ENCODE results near the gene KIF24.
"Not testable (repeated sequence)": the region's sequence is repeated elsewhere in the genome, so short reads cannot be mapped to it uniquely, and the experiment has no call there.

Gene KIF24, protein sequence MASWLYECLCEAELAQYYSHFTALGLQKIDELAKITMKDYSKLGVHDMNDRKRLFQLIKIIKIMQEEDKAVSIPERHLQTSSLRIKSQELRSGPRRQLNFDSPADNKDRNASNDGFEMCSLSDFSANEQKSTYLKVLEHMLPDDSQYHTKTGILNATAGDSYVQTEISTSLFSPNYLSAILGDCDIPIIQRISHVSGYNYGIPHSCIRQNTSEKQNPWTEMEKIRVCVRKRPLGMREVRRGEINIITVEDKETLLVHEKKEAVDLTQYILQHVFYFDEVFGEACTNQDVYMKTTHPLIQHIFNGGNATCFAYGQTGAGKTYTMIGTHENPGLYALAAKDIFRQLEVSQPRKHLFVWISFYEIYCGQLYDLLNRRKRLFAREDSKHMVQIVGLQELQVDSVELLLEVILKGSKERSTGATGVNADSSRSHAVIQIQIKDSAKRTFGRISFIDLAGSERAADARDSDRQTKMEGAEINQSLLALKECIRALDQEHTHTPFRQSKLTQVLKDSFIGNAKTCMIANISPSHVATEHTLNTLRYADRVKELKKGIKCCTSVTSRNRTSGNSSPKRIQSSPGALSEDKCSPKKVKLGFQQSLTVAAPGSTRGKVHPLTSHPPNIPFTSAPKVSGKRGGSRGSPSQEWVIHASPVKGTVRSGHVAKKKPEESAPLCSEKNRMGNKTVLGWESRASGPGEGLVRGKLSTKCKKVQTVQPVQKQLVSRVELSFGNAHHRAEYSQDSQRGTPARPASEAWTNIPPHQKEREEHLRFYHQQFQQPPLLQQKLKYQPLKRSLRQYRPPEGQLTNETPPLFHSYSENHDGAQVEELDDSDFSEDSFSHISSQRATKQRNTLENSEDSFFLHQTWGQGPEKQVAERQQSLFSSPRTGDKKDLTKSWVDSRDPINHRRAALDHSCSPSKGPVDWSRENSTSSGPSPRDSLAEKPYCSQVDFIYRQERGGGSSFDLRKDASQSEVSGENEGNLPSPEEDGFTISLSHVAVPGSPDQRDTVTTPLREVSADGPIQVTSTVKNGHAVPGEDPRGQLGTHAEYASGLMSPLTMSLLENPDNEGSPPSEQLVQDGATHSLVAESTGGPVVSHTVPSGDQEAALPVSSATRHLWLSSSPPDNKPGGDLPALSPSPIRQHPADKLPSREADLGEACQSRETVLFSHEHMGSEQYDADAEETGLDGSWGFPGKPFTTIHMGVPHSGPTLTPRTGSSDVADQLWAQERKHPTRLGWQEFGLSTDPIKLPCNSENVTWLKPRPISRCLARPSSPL (N-terminal part only)

DNA sequence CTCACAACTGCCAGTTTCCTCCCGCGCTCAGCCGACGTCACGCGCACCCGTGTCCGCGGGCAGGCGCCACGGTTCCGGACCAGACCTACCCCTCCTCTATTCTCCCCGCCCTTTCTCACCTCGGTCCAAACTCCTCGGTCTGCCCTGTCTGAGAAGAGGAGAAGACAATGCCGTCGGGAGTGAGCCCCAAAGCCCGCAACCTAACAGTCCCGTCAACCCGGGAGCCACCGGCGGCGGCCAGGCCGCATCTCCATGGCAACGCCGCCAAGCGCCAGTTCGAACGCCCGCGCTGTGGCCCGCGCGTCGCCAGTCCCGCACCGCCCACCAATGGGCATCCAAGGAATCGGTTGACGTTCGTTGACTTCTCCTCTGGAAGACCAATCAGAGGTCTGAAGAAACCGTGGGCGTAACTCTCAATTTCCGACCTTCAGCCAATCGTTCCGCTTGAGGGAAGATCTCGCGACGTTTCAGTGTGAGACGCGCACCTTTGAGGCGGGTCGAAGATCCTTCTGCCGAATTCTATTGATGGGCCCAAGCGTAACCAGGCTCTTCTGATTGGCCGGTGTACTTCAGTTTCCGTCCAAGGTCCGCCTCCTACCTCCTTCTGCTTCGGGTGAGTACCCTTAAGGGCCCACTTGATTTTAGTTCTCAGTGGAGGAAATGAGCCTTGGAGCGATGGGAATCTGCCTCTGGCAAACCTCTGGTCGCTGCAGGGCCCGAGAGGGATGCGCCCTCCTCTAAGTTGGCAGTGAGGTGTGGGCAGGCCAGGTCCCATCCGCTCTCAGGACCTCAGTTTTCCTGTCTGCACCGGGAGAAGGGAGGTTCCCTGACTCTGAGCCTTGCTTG lies at the start of gene KIF24, which contains the start of gene NUDT2:
KIF24 (minus strand) TSS at position 282 of the 846 bp plus-strand sequence. CDS start 17,922 bp downstream, outside the sequence.
NUDT2 (plus strand) TSS at position 583 of the 846 bp plus-strand sequence. CDS start 9,471 bp downstream, outside the sequence.
- DNase-seq: peak; percentile 99

DNA sequence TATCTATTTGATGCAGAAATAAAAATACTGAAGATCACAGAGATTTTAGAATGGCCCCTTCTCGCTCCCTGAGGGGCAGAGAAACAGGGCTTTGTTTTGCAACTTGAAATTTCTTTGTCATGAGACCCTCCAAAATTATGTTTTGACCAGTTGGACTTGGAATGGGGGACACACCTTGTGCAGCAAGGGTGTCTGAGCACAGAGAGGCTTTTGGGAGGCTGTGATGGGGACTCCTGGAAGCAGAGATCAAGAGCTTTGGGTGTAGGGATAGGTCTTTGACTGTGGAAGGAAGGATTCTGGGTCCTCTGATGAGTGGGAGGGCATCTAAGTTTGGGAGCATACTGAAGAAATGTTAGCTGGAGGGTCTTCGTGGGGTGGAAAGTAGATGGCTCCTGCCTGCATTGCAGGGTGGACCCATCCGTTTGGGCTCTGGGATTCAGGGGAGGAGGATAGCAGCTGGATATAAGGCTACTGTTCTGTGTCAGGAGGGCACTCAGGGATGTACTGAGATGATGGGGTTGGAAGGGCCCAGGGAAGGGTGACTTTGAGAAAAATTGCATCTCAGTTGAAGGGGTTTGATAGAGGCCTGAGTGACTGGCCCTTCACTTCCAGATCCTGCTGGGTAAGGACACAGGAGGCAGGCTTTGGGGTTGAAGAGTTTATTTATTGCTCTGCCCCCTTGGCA lies 49.5 kb upstream of the KIF24 start:
- no peak for DNase-seq

DNA sequence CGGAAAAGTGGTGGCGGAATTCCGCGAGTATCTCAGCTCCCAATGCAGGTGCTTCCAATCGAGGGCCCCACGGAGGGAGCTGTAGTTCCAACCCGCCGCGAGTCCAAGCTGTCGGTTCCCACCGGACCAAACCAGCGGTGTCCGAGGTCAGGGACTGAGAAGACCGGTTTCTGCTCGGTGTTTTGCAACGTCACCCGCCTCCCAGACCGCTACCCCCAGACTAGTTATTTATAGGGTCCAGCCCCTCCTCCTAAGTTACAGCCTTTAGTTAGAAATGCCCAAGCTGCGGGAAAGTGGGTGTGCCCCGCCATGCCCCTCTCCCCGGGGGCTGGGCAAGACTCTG lies 48.3 kb upstream of the KIF24 start:
- no peak for DNase-seq

DNA sequence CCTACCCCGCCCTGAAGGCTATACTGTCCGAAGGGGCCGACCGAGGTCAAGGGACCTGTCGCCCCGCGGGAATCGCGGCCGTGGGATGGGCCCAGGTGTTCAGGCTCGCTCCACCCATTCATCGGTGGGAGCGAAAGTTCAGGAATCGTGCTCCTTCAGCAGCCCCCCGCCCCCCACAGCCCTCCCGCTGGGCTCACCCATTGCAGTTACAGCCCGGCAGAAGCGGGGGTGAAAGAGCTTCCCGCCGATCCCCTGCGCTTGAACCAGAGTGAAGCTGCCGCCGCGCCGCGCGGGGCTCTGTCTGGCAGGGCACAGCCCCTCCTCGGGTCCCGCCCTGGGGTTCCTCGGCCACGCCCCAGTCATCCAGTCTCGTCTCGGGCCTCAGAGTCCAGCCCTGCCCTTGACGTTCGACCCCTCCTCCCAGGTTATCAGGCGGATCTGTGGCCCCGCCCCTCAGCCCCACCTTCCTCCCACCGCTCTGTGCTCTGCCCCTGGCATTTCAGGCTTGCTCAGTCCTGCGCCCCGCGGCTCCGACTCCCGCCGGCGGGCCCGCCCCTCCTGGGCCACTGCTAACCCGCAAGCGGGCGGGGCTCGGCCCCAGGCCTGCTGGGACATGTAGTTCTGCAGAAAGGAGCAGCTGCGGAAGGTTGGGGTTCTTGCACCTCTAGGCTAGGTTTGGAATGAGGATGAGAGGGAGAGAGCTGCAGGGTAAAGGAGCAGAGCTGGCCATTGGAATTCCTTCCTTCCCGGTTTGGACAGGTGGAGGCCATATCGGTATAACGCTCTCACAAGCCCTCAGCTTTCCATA lies 47.7 kb upstream of the KIF24 start, which contains the start of gene MYORG:
MYORG (minus strand) TSS at position 303 of the 808 bp plus-strand sequence. CDS start 3,955 bp downstream, outside the sequence.
- peak; percentile 79 for DNase-seq

DNA sequence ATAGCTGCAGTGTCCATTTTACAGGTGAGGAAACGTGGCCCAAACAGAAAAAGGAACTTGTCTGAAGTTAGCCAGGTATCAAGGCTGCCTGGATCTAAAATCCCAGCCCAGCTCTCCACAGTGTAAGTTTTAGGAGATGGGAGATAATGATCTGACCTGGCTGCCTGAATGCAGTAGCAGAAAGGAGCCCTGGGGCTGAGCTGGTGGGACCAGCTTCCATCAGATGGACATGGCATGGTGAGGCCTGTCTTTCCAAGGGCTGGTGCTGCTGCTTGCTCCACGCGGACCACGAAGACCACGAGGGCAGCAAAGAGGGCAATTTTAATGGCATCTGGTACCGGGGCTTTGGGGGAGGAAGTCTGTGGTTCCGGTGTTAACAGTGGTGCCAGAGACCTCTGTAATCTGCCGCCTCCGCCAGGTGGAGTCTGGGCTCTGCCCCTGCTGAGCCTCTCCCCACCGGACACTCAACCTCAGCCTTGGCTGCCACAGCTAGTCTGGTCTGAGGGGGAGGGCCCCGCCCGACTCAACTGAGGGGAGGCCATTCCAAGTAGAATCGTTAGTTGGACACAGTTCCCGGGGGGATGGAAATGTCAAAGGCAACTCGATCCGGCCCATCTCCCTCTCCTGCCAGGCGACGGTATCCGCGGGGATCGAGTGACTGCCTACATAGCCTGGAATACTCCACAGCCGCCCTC lies 47.0 kb upstream of the KIF24 start:
- no peak for DNase-seq

DNA sequence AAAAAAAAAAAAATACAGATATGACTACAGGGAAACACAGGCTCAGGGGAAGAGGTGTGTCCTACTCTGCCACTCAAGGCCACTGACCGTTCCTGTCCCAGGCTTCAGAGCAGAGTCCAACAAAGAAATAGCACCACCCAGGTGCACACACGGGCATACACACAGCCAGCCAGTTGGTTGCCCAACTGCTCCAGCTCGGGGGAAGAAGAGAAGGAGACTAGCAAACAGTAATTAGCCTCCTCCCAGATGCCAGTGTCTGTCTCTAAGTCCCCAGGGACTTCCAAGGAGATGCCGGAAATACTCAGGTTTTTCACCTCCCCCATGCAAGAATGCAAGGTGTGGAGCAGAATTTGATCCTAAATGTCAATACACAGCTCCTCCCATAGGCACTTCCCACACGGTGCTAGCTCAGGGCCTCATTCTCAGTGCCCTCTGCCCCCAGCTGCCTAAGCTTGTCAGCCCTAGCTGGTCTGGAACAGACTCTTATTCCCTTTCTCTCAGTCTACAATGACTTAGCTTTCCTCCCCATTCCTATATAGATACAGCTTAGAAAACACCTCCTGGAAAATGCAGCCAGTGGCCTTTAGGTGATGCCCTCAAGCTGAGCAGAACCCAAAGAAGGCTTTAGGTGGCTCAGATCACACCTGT lies 46.0 kb upstream of the KIF24 start:
- DNase-seq: no peak

DNA sequence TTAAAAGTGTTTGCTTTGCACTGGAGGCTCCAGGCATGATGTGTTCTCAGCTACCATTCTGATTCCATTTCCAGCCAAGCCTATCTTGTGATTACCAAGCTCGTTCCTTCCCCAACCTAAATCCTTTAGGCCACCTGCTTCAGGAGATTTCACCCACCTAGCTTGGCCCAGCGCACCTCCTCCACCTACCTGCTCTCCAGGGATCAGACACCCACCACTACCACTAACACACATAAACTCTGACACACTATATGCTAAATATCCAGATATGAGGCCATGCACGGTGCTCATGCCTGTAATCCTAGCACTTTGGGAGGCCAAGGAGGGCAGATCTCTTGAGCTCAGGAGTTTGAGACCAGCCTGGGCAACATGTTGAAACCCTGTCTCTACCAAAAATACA lies 45.3 kb upstream of the KIF24 start:
- DNase-seq: no peak

DNA sequence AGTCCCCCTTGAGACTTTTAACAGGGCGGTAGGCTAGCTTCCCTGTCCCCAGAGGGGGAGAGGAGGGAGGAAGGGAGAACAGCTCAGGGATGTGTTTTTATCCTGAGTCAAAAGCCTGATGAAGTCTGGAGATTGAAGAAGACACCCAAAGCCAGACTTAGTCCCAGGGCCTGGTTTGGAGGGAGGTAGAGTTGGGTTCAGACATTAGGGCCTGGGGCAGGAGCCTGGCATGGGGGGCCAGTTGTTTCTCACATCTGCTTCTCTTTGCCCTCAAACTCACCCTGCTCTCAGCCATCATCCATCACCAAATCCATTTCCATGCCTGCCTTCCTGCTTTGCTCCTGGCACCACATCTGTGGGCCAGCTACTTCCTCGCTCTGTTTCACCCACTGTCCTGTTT lies 44.7 kb upstream of the KIF24 start:
- DNase-seq: no peak

DNA sequence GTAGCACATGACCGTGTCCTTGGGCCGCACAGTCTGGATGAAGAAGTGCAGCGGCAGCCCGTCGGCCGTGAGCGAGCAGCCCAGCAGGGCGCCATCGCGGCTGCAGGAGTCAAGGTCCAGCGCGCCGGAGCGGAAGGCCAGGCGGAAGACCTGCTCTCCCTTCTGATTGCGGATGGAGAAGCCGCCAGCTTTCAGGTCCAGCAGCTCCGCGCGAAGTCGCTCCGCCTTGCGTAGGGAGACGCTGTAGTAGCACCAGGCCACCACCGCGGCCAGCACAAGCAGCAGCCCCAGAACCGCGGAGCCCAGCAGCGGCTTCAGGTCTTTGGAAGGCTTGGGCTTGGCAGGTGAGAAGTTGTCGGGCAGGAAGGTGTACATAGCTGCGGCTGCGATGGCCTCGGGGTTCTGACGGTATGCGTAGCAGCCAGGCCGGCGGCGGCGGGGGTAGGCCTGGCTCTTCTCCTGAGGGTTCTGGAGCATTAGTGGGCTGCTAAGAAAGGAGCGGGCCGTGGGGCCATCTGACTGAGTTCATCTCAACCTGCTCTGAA lies 43.5 kb upstream of the KIF24 start:
- DNase-seq: no peak

DNA sequence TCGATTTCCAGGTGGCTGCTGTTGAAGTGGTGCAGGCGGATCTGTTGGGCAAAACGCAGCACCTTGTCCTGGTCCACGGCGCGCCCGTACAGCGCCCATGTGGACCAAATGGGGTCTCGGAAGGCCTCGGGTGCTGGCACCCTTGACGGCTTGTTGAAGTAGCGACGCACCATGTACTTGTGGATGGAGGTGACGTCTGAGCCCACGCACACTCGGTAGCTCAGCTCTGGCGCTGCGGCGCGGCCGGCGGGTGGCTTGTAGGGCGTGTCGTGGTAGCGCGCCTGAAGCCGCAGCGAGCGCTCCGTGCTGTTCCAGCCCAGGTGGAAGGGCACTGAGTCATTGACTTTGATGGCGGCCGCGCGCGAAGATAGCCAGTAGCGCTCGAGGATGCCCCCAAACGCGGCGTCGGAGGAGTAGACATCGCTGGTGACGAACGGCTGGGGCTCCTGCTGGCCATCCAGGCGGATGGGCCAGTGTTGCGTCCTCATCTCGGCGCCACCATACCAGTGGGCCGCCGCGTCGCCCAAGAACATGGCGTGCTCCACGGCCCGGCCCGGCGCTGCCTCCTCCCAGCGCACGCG lies 42.9 kb upstream of the KIF24 start:
- no peak for DNase-seq

DNA sequence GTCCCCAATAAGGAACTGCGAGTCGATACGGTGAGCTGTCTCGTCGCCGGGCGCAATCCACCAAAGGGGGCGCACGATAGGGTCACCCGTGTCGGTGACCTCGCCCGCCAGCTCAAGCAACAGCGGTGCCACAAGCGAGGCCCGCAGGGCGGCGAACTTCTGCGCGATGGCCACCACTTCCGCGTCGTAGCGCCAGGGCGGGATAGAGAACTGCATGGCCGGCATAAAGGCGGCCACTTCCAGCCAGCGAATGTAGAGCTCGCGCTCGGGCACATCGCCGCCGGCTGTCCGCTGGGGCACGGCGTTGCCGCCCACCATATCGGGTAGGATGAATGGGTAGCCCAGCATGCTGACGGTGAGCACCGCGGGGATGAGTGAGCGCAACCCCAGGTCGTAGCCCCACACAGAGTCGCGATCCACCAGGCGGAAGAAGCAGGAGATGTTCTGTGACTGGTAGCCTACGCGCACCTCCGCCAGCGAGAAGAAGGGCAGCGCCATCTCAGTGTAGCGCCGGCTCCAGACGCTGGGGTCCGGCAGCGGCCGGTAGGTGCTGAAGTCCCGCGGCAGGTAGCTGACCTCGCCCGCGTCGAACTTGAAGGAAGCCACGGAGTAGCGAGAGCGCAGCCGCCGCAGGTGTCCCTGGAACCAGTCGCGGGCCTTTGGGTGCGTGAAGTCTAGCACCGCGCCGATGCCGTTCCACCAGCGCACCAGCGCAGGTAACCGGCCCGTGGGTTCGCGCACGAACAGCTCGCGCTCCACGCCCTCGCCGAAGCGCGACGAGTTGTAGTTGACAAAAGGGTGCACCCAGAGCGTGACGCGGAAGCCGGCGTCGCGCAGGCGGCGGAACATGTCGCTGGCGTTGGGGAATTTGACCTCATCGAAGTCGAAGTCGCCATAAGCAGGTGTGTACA lies 42.2 kb upstream of the KIF24 start:
- DNase-seq: no peak

DNA sequence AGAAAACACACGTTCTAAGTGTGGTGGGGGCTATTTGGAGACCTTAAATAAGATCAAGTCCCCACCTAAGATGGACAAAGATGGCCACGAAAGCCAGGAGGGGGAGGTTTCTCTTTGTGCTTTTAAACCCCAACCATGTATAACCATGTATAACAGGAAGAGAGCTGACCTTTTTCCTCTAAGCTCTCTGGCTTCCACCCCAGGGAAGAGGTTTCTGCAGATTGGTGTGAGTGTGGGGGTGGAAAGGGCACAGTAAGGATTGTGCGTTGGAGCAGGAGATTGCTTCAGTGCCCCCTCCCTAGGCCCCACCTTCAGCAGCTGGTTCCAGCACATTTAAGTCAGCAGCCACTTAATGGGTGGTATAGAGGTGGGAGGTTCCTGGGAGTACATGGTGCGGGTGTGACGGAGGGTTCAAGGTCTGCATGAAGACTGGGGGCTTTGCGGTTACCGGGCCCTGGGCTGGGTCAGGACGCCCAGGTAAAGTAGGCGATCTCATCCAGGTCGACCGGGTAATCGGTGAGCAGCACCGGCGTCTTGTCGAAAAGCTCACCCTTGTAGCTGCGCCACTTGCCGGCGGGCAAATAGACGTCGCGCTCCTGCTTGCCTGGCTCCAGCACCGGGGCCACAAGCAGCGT lies 41.4 kb upstream of the KIF24 start:
- no peak for DNase-seq

DNA sequence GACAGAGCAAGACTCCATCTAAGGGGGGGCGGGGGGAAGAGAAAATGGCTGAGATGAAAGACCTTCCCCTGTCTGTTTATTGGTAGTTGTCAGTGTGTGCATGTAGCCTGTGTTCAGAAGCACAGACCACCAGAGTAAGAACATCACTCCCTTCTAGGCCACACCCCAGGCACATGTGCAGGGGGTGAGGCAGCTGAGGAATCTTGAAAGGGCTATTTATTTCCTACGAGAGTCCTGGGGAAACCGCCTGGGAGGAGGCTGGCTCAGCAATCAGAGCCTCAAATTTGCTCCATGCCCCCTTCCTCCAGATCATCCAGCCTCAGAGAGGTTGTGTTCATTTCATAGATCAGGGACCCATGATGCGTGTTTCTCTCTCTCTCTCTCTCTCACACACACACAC lies 40.6 kb upstream of the KIF24 start:
- no peak for DNase-seq

DNA sequence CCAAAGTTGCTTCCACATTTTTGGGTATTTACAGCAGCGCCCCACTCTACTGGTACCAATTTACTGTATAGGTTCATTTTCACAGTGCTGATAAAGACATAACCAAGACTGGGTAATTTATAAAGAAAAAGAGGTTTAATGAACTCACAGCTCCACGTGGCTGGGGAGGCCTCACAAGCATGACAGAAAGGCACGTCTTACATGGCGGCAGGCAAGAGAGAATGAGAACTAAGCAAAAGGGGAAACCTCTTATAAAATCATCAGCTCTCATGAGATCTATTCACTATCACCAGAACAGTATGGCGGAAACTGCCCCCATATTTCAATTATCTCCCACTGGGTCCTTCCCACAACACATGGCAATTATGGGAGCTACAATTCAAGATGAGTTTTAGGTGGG lies 39.7 kb upstream of the KIF24 start:
- not testable (repeated sequence) for DNase-seq

DNA sequence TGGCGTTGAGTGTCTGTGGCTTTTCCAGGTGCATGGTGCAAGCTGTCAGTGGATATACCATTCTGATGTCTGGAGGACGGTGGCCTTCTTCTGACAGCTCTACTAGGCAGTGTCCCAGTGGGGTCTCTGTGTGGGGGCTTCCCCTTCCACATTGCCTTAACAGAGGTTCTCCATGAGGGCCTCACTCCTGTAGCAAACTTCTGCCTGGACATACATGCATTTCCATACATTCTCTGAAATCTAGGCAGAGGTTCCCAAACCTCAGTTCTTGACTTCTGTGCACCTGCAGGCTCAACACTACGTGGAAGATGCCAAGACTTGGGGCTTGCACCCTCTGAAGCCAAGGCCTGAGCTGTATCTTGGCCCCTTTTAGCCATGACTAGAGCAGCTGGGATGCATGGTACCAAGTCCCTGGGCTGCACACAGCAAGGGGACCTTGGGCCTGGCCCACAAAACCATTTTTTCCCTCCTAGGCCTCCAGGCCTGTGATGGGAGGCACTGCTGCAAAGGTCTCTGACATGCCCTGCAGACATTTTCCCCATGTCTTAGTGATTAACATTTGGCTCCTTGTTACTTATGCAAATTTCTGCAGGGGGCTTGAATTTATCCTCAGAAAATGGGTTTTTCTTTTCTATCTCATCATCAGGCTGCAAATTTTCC lies 38.8 kb upstream of the KIF24 start:
- DNase-seq: not testable (repeated sequence)

DNA sequence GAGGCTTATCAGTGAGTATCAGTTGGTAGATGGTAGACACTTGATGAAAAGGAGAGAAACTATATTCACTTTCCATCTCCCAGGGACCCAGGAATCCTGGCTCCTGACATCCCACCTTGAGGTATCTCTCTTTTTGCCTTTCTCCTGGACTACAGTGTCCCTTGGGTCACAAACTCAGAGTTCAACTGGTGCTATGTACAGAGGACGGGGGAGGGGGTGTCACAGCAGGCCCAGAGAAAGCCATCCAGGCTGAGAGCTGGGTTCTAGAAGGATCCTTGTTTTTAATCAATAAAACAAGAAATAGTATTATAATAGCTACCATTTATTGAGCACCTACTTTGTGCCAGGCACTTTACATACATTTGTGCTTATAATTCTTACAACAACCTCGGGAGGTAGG lies 37.3 kb upstream of the KIF24 start:
- no peak for DNase-seq
